Measurements from ENCODE around the gene GEMIN5. TPM values are rescaled to one million over a fixed set of nuclear protein-coding genes. Genes with fewer than 3 reads are reported as not detected.

The GEMIN5 gene
- total RNA-seq, 1 experiment from 2014 or later: 35.8 TPM

DNA sequence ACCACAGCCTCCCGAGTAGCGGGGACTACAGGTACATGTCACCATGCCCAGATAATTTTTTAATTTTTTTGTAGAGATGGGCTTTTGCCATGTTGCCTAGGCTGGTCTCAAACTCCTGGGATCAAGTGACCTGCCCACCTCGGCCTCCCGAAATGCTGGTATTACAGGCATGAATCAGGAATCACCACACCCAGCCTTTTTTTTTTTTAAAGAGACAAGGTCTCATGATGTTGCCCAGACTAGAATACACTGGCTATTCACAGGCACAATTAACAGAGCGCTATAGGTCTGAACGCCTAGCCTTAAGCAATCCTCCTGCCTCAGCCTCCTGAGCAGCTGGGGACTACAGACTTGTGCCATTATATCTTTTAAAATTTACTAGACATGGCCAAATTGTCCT lies 36.1 kb downstream of the GEMIN5 start:
- TF ChIP-seq, protein P1, sequence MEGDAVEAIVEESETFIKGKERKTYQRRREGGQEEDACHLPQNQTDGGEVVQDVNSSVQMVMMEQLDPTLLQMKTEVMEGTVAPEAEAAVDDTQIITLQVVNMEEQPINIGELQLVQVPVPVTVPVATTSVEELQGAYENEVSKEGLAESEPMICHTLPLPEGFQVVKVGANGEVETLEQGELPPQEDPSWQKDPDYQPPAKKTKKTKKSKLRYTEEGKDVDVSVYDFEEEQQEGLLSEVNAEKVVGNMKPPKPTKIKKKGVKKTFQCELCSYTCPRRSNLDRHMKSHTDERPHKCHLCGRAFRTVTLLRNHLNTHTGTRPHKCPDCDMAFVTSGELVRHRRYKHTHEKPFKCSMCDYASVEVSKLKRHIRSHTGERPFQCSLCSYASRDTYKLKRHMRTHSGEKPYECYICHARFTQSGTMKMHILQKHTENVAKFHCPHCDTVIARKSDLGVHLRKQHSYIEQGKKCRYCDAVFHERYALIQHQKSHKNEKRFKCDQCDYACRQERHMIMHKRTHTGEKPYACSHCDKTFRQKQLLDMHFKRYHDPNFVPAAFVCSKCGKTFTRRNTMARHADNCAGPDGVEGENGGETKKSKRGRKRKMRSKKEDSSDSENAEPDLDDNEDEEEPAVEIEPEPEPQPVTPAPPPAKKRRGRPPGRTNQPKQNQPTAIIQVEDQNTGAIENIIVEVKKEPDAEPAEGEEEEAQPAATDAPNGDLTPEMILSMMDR (conservative IDR thresholded peaks at IDR 0.05): no peak
- peaks cover 37 to 92% (median 68%) of the 10 kb centered on the region in 3 experiments; a peak in 6 of 7 replicates for H3K36me3 Mint-ChIP-seq (ENCODE audit: insufficient read depth in 1 of 3, low read depth in 3 of 3)

More for the DNA sequence above, 36.1 kb downstream of the GEMIN5 start:
- Mint-ChIP-seq H3K27me3 (ENCODE audit: low read depth) (no peaks in the 10 kb centered on the region), H3K4me3 (no peak overlapping the region), H3K9me3 (no peaks in the 10 kb centered on the region), H3K4me1 (no peaks in the 10 kb centered on the region), H3K27ac (no peak overlapping the region)
- DNase-seq: no peak
- Histone ChIP-seq H3T11ph (ENCODE audit: low read length) (no peak overlapping the region), H3K4ac (ENCODE audit: low read depth, low read length) (no peak overlapping the region), H4K91ac (ENCODE audit: insufficient read length, low read depth, low read length) (no peak overlapping the region), H2BK20ac (ENCODE audit: low read depth, low read length, poor library complexity, severe bottlenecking) (no peak overlapping the region), H3K14ac (ENCODE audit: insufficient read depth, low read length) (no peak overlapping the region), H3K79me2 (ENCODE audit: insufficient read depth, low read length) (no peaks in the 10 kb centered on the region), H2BK120ac (ENCODE audit: low read depth, low read length, poor library complexity, severe bottlenecking) (no peak overlapping the region), H3K18ac (ENCODE audit: insufficient read length, low read depth, low read length) (no peak overlapping the region), H2BK15ac (ENCODE audit: low read depth, low read length) (no peak overlapping the region), H4K20me1 (ENCODE audit: control insufficient read depth, insufficient read depth, insufficient read length) (no peaks in the 10 kb centered on the region), H3K56ac (ENCODE audit: insufficient read length, low read depth, low read length) (no peak overlapping the region), H3K9ac (ENCODE audit: extremely low read depth, insufficient read length, low read length) (no peak overlapping the region), H3K79me1 (ENCODE audit: insufficient read depth, low read depth, low read length, poor library complexity, severe bottlenecking) (no peaks in the 10 kb centered on the region), H4K8ac (replicated peaks; ENCODE audit: insufficient read length, low read depth, low read length) (no peak overlapping the region), H3K4me1 (ENCODE audit: insufficient read depth, low read length) (no peaks in the 10 kb centered on the region), H3K27me3 (ENCODE audit: insufficient read depth, low read length) (no peaks in the 10 kb centered on the region), H4K5ac (ENCODE audit: insufficient read length, low read depth, low read length) (no peak overlapping the region), H2AFZ (ENCODE audit: low read length) (no peak overlapping the region), H3K23me2 (ENCODE audit: insufficient read length, low read depth, low read length, poor library complexity, severe bottlenecking) (no peaks in the 10 kb centered on the region), H2AK5ac (ENCODE audit: insufficient read length, low read length) (no peak overlapping the region), H3K27ac (ENCODE audit: insufficient read length, low read depth, low read length) (no peak overlapping the region), H2BK5ac (ENCODE audit: insufficient read length, low read length) (no peak overlapping the region), H3K9me3 (ENCODE audit: control insufficient read depth, low read depth, low read length) (no peaks in the 10 kb centered on the region), H3K23ac (ENCODE audit: insufficient read length, low read depth, low read length) (no peak overlapping the region), H3K4me2 (ENCODE audit: insufficient read depth, insufficient read length, low read length) (no peak overlapping the region), H2BK12ac (ENCODE audit: insufficient read length, low read depth, low read length) (no peak overlapping the region)
- no CpG with 5 or more reads among the region's 6 CpGs for WGBS (ENCODE audit: extremely low coverage, insufficient read length, low lambda C conversion rate)
